Trophoblast cell (in vitro differentiated cells and primary cell): ENCODE data around the gene C10orf88.
A peak's percentile ranks its signal among the peaks of the same experiment; 100 is the strongest.

Source experiments
- DNase-seq, 2 donors: peaks; one replicate each; pipeline ENCODE4 v3.0.0-alpha.2; 2016
- H2AFZ ChIP-seq: 2 replicates; pipeline ENCODE4 v1.6.1; 2013; ENCODE audit warnings: low read length, moderate library complexity, mild to moderate bottlenecking; ENCODE audit not compliant: insufficient read depth, poor library complexity
- H2AK5ac ChIP-seq: 2 replicates; pipeline ENCODE4 v1.6.1; 2013; ENCODE audit warnings: mild to moderate bottlenecking, low read length
- H2BK120ac ChIP-seq: 2 replicates; pipeline ENCODE4 v1.6.1; 2013; ENCODE audit warnings: low read length, mild to moderate bottlenecking, moderate library complexity; ENCODE audit not compliant: insufficient read depth, poor library complexity
- H2BK12ac ChIP-seq: 2 replicates; pipeline ENCODE4 v1.6.1; 2013; ENCODE audit warnings: mild to moderate bottlenecking, low read length, moderate library complexity
- H2BK5ac ChIP-seq: 2 replicates; pipeline ENCODE4 v1.6.1; 2013; ENCODE audit warnings: low read length, low read depth, moderate library complexity, mild to moderate bottlenecking; ENCODE audit not compliant: poor library complexity
- H3K14ac ChIP-seq: 2 replicates; pipeline ENCODE4 v1.6.1; 2013; ENCODE audit warnings: mild to moderate bottlenecking, low read length
- H3K18ac ChIP-seq: 2 replicates; pipeline ENCODE4 v1.6.1; 2013; ENCODE audit warnings: mild to moderate bottlenecking, low read length
- H3K23ac ChIP-seq: 2 replicates; pipeline ENCODE4 v1.6.1; 2013; ENCODE audit warnings: low read length
- H3K27ac ChIP-seq: 2 replicates; pipeline ENCODE4 v1.5.1; 2013; ENCODE audit warnings: low read depth, mild to moderate bottlenecking, inconsistent platforms, low read length, moderate library complexity
- H3K27me3 ChIP-seq: 2 replicates; pipeline ENCODE4 v1.6.1; 2013; ENCODE audit warnings: inconsistent platforms, mild to moderate bottlenecking, low read length, moderate library complexity; ENCODE audit not compliant: insufficient read depth
- H3K36me3 ChIP-seq, 2 experiments: 1 replicate in 1 of 2; 2 replicates in 1 of 2; pipeline ENCODE4 v1.6.1; 2013; ENCODE audit warnings: low read length in 2 of 2, mild to moderate bottlenecking in 2 of 2, moderate library complexity in 1 of 2; ENCODE audit not compliant: insufficient read depth in 2 of 2, control insufficient read depth in 1 of 2
- H3K4ac ChIP-seq: 2 replicates; pipeline ENCODE4 v1.6.1; 2013; ENCODE audit warnings: low read depth, mild to moderate bottlenecking, low read length, moderate library complexity
- H3K4me1 ChIP-seq, 2 experiments: 1 replicate in 1 of 2; 2 replicates in 1 of 2; pipeline ENCODE4 v1.6.1; 2013; ENCODE audit warnings: low read length in 2 of 2, mild to moderate bottlenecking in 2 of 2, moderate library complexity in 1 of 2; ENCODE audit not compliant: insufficient read depth in 2 of 2, control insufficient read depth in 1 of 2
- H3K4me2 ChIP-seq: 2 replicates; pipeline ENCODE4 v1.6.1; 2013; ENCODE audit warnings: inconsistent platforms, mild to moderate bottlenecking, low read length, moderate library complexity
- H3K4me3 ChIP-seq: 2 replicates; pipeline ENCODE4 v1.5.1; 2013; ENCODE audit warnings: mild to moderate bottlenecking, low read depth, low read length, inconsistent platforms
- H3K79me1 ChIP-seq: one replicate; pipeline ENCODE4 v1.6.1; 2013; ENCODE audit warnings: low read length
- H3K79me2 ChIP-seq: 2 replicates; pipeline ENCODE4 v1.6.1; 2013; ENCODE audit warnings: low read length, mild to moderate bottlenecking; ENCODE audit not compliant: control insufficient read depth, insufficient read depth, poor library complexity
- H3K9ac ChIP-seq: 2 replicates; pipeline ENCODE4 v1.6.1; 2013; ENCODE audit warnings: mild to moderate bottlenecking, low read length
- H3K9me3 ChIP-seq: 2 replicates; pipeline ENCODE4 v1.6.1; 2013; ENCODE audit warnings: low read depth, mild to moderate bottlenecking, control low read depth, inconsistent platforms, low read length; ENCODE audit not compliant: insufficient read depth
- H4K12ac ChIP-seq: 2 replicates; pipeline ENCODE4 v1.6.1; 2013; ENCODE audit warnings: low read depth, mild to moderate bottlenecking, low read length, moderate library complexity
- H4K8ac ChIP-seq: 2 replicates; pipeline ENCODE4 v1.6.1; 2013; ENCODE audit warnings: low read depth, mild to moderate bottlenecking, low read length, moderate library complexity
- H4K91ac ChIP-seq: one replicate; pipeline ENCODE4 v1.6.1; 2013; ENCODE audit warnings: low read depth, mild to moderate bottlenecking, low read length, moderate library complexity
- WGBS: extraction: QIAGEN DNeasy Blood & Tissue Kit; methylation state at CpG from one replicate; pipeline ENCODE4 v1.1.7; 2013; ENCODE audit warnings: missing lambda C conversion rate; ENCODE audit not compliant: insufficient read length, insufficient coverage; ENCODE audit errors: extremely low coverage; 5-methylcytosine and 5-hydroxymethylcytosine counted together

Gene C10orf88

GRCh38 chr10:122931088-122931906, 22.7 kb downstream of the C10orf88 start:
- Histone ChIP-seq H3K27ac (no peak overlapping the region), H2BK12ac (no peak overlapping the region), H2AK5ac (no peak overlapping the region), H2BK5ac (no peak overlapping the region), H3K4ac (no peak overlapping the region), H4K8ac (no peak overlapping the region), H3K36me3 (no peaks in the 10 kb centered on the region), H2AFZ (no peak overlapping the region), H3K23ac (no peak overlapping the region), H4K91ac (no peak overlapping the region), H3K9me3 (no peaks in the 10 kb centered on the region), H3K4me2 (no peak overlapping the region), H3K79me2 (no peaks in the 10 kb centered on the region), H3K27me3 (no peaks in the 10 kb centered on the region), H3K79me1 (no peaks in the 10 kb centered on the region), H2BK120ac (no peak overlapping the region), H3K9ac (no peak overlapping the region), H3K14ac (no peak overlapping the region), H3K4me1 (no peaks in the 10 kb centered on the region), H3K18ac (no peak overlapping the region), H4K12ac (no peak overlapping the region), H3K4me3 (no peak overlapping the region)
- DNase-seq: no peak
- no CpG with 5 or more reads among the region's 6 CpGs for WGBS

- no peak for DNase-seq
- Histone ChIP-seq H2BK120ac (no peak overlapping the region), H3K4me1 (no peaks in the 10 kb centered on the region), H4K8ac (no peak overlapping the region), H4K12ac (no peak overlapping the region), H4K91ac (no peak overlapping the region), H3K27me3 (no peaks in the 10 kb centered on the region), H3K27ac (no peak overlapping the region), H3K14ac (no peak overlapping the region), H2BK12ac (no peak overlapping the region), H3K4me2 (no peak overlapping the region), H3K4me3 (no peak overlapping the region), H3K36me3 (no peaks in the 10 kb centered on the region), H3K23ac (no peak overlapping the region), H2AFZ (no peak overlapping the region), H3K4ac (no peak overlapping the region), H2BK5ac (no peak overlapping the region), H3K79me1 (no peaks in the 10 kb centered on the region), H2AK5ac (no peak overlapping the region), H3K79me2 (no peaks in the 10 kb centered on the region), H3K18ac (no peak overlapping the region), H3K9ac (no peak overlapping the region), H3K9me3 (no peaks in the 10 kb centered on the region)
- no CpG with 5 or more reads among the region's 1 CpG for WGBS
These were observed 23.9 kb downstream of the C10orf88 start for GRCh38 chr10:122930140-122930539.

GRCh38 chr10:122915700-122916099, 38.3 kb downstream of the C10orf88 start:
- no peak overlapping the region for H4K91ac ChIP-seq
- no peak overlapping the region for H4K12ac ChIP-seq
- H3K14ac ChIP-seq: no peak overlapping the region
- WGBS: no CpG with 5 or more reads among the region's 2 CpGs
- H4K8ac ChIP-seq: no peak overlapping the region
- no peak overlapping the region for H2BK120ac ChIP-seq
- H3K9me3 ChIP-seq: peaks cover 1% of the 10 kb centered on the region
- H3K79me1 ChIP-seq: no peaks in the 10 kb centered on the region
- H3K4me3 ChIP-seq: no peak overlapping the region
- H3K4me1 ChIP-seq: no peaks in the 10 kb centered on the region
- no peak overlapping the region for H3K23ac ChIP-seq
- H3K18ac ChIP-seq: no peak overlapping the region
- H2BK5ac ChIP-seq: no peak overlapping the region
- no peak overlapping the region for H2BK12ac ChIP-seq
- no peak for DNase-seq
- no peak overlapping the region for H3K4me2 ChIP-seq
- no peaks in the 10 kb centered on the region for H3K79me2 ChIP-seq
- no peak overlapping the region for H3K27ac ChIP-seq
- no peaks in the 10 kb centered on the region for H3K36me3 ChIP-seq
- no peak overlapping the region for H2AFZ ChIP-seq
- H3K27me3 ChIP-seq: no peaks in the 10 kb centered on the region
- H2AK5ac ChIP-seq: no peak overlapping the region
- no peak overlapping the region for H3K4ac ChIP-seq
- H3K9ac ChIP-seq: no peak overlapping the region

GRCh38 chr10:122911889-122912484, 42.0 kb downstream of the C10orf88 start:
- H3K9ac ChIP-seq: no peak overlapping the region
- no peak overlapping the region for H2AK5ac ChIP-seq
- no peak overlapping the region for H4K12ac ChIP-seq
- no peak overlapping the region for H2BK5ac ChIP-seq
- H3K18ac ChIP-seq: no peak overlapping the region
- no peaks in the 10 kb centered on the region for H3K4me1 ChIP-seq
- H3K27ac ChIP-seq: no peak overlapping the region
- no peak overlapping the region for H3K14ac ChIP-seq
- no peak overlapping the region for H4K91ac ChIP-seq
- no peak overlapping the region for H2BK12ac ChIP-seq
- peak; percentile 51 to 82 for DNase-seq
- no peak overlapping the region for H3K4me2 ChIP-seq
- WGBS: no CpG with 5 or more reads among the region's 5 CpGs
- H2BK120ac ChIP-seq: no peak overlapping the region
- no peak overlapping the region for H2AFZ ChIP-seq
- no peaks in the 10 kb centered on the region for H3K79me1 ChIP-seq
- H3K4me3 ChIP-seq: no peak overlapping the region
- no peaks in the 10 kb centered on the region for H3K79me2 ChIP-seq
- no peaks in the 10 kb centered on the region for H3K9me3 ChIP-seq
- no peak overlapping the region for H3K23ac ChIP-seq
- no peaks in the 10 kb centered on the region for H3K27me3 ChIP-seq
- no peaks in the 10 kb centered on the region for H3K36me3 ChIP-seq
- no peak overlapping the region for H3K4ac ChIP-seq
- H4K8ac ChIP-seq: no peak overlapping the region
